SK-N-SH (cell line): ENCODE results near the gene SEMA4F. TPM values are rescaled to one million over a fixed set of nuclear protein-coding genes. Genes with fewer than 3 reads are reported as not detected.

ENCODE experiments used
- polyA plus RNA-seq, 3 experiments: library from polyadenylated mRNA; depleted of rRNA; stranded (reverse); fragments of >200 nt; gene quantifications; 2 replicates each; pipeline ENCODE4 v1.2.3, GENCODE V29; 2012

SEMA4F gene
- polyA plus RNA-seq, 1 of the 3 experiments (the other 2 are of a cell fraction) = 17.3 TPM

Other genes with a start within 250 kb of the SEMA4F start
- gene C2orf81, start 232.6 kb upstream of the SEMA4F start, polyA plus RNA-seq (2012; rRNA removed) = 1.2 and 2.5 TPM in 2 replicates
- 50.7 and 61.6 TPM in 2 replicates for gene WDR54, start 232.5 kb upstream of the SEMA4F start, polyA plus RNA-seq (2012; rRNA removed)
- gene RTKN, start 212.3 kb upstream of the SEMA4F start, polyA plus RNA-seq (2012; rRNA removed) = 22.6 and 23.4 TPM in 2 replicates
- 41.7 and 48.4 TPM in 2 replicates for gene INO80B, start 199.2 kb upstream of the SEMA4F start, polyA plus RNA-seq (2012; rRNA removed)
- 184 and 193 TPM in 2 replicates for gene WBP1, start 195.8 kb upstream of the SEMA4F start, polyA plus RNA-seq (2012; rRNA removed)
- gene MOGS, start 188.9 kb upstream of the SEMA4F start, polyA plus RNA-seq (2012; rRNA removed) = 69.3 and 69.4 TPM in 2 replicates
- gene MRPL53, start 181.6 kb upstream of the SEMA4F start, polyA plus RNA-seq (2012; rRNA removed) = 60.6 and 95.0 TPM in 2 replicates
- 8.7 and 13.1 TPM in 2 replicates for gene CCDC142, start 171.2 kb upstream of the SEMA4F start, polyA plus RNA-seq (2012; rRNA removed)
- gene TTC31, start 171.2 kb upstream of the SEMA4F start, polyA plus RNA-seq (2012; rRNA removed) = 27.9 and 38.0 TPM in 2 replicates
- 0.03 TPM in 1 of 2 replicates, not detected in the other for gene LBX2, start 154.6 kb upstream of the SEMA4F start, polyA plus RNA-seq (2012; rRNA removed)
- gene PCGF1, start 146.6 kb upstream of the SEMA4F start, polyA plus RNA-seq (2012; rRNA removed) = 44.9 and 46.4 TPM in 2 replicates
- 24.5 and 25.6 TPM in 2 replicates for gene TLX2, start 139.8 kb upstream of the SEMA4F start, polyA plus RNA-seq (2012; rRNA removed)
- 1.6 and 1.8 TPM in 2 replicates for gene DQX1, start 128.0 kb upstream of the SEMA4F start, polyA plus RNA-seq (2012; rRNA removed)
- 118 and 151 TPM in 2 replicates for gene AUP1, start 124.5 kb upstream of the SEMA4F start, polyA plus RNA-seq (2012; rRNA removed)
- 55.7 and 60.4 TPM in 2 replicates for gene HTRA2, start 124.3 kb upstream of the SEMA4F start, polyA plus RNA-seq (2012; rRNA removed)
- gene LOXL3, start 100.3 kb upstream of the SEMA4F start, polyA plus RNA-seq (2012; rRNA removed) = 47.9 and 59.3 TPM in 2 replicates
- 25.3 and 28.1 TPM in 2 replicates for gene DOK1, start 99.5 kb upstream of the SEMA4F start, polyA plus RNA-seq (2012; rRNA removed)
- gene M1AP, start 5.9 kb upstream of the SEMA4F start, polyA plus RNA-seq (2012; rRNA removed) = 0.02 and 0.03 TPM in 2 replicates
- gene HK2, start 179.9 kb downstream of the SEMA4F start, polyA plus RNA-seq (2012; rRNA removed) = 13.5 and 15.1 TPM in 2 replicates